Erythroblast (primary cell): Measurements from ENCODE around the gene FAM8A1.
A peak's percentile ranks its signal among the peaks of the same experiment; 100 is the strongest.

Experiments
- GATA1 ChIP-seq: IDR thresholded peaks from 2 replicates; pipeline ENCODE4 v1.6.1; 2011; ENCODE audit warnings: low read depth, mild to moderate bottlenecking, control low read depth, low read length, moderate library complexity
- POLR2A ChIP-seq: IDR thresholded peaks from 2 replicates; pipeline ENCODE4 v1.6.1; 2011; ENCODE audit warnings: mild to moderate bottlenecking, low read length

DNA sequence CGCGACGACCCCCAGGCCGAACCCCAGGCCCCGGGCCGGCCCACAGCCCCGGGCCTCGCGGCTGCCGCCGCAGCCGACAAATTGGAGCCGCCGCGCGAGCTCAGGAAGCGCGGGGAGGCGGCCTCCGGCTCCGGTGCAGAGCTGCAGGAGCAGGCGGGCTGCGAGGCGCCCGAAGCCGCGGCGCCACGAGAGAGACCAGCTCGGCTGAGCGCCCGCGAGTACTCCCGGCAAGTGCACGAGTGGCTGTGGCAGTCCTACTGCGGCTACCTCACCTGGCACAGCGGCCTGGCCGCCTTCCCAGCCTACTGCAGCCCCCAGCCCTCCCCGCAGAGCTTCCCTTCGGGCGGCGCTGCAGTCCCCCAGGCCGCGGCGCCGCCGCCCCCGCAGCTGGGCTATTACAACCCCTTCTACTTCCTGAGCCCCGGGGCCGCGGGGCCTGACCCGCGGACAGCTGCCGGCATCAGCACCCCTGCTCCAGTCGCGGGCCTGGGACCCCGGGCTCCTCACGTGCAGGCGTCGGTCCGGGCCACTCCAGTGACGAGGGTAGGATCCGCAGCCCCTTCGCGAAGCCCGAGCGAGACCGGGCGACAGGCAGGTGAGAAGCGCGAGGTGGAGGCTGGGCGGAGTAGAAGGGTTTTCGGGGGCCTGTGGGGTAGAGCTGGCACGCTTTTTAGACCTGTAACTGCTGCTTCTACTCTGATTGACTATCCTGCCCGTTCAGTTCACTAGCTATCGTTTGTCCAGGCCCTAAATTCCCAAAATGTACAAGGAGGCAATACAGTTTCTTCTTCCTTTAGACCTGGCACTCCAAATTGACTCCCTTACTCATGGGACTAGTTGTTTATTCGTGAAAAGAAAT is 654 bp downstream of the FAM8A1 start:
- TF ChIP-seq POLR2A (peak; percentile 17), GATA1 (no peak)
